Measurements from ENCODE around the gene DBP.

- TF ChIP-seq CTCF (IDR thresholded peaks at IDR 0.05 in 8 of 11, conservative IDR thresholded peaks at IDR 0.05 in 3 of 11) (no peak), POLR2AphosphoS5 (IDR thresholded peaks at IDR 0.05) (no peak)
Observed at GRCh38 chr19:48674216-48674809, 37.1 kb upstream of the DBP start.

Measured in spleen (tissue), 7 donors.